Activated T-helper 1 cell treated with Interleukin-2 at 50 U/mL for 16 hours (primary cell): ENCODE data around the gene C22orf23.
"Not testable (repeated sequence)": the region's sequence is repeated elsewhere in the genome, so short reads cannot be mapped to it uniquely, and the experiment has no call there.

Experiments used
- DNase-seq: peaks from one replicate; pipeline ENCODE4 v3.0.0-alpha.2; 2020; ENCODE audit warnings: low read depth

Gene C22orf23

DNA sequence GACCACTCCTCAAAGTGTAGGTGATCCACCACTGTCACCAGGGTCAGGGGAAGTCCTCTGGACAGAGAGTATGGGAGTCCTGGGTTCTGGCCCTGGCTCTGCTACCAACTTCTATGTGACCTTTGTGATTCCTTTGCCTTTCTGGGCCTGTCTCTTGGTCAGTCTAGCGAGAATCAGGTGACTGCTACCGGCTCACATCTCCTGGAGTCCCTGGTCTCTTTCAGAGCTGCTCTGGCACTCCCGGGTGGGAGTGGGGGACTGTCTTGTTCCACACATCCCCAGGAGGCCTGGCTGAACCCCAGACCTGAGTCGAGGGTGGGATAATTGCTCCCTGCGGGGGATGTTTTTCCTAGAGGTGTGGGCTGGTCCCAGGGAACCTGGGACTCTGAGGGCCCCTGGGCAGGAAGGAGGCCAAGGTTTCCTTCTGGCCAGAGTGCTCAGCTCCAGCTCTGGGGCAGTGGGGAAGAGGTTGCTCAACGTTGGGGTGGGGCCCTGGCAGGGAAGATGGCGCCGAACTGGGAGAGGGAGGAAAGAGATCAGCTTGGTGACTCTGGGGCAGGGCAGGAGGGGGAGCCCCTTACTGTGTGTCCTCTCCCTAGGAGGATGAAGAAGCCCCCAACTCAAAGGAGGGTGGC is 28.9 kb upstream of the C22orf23 start:
- no peak for DNase-seq

DNA sequence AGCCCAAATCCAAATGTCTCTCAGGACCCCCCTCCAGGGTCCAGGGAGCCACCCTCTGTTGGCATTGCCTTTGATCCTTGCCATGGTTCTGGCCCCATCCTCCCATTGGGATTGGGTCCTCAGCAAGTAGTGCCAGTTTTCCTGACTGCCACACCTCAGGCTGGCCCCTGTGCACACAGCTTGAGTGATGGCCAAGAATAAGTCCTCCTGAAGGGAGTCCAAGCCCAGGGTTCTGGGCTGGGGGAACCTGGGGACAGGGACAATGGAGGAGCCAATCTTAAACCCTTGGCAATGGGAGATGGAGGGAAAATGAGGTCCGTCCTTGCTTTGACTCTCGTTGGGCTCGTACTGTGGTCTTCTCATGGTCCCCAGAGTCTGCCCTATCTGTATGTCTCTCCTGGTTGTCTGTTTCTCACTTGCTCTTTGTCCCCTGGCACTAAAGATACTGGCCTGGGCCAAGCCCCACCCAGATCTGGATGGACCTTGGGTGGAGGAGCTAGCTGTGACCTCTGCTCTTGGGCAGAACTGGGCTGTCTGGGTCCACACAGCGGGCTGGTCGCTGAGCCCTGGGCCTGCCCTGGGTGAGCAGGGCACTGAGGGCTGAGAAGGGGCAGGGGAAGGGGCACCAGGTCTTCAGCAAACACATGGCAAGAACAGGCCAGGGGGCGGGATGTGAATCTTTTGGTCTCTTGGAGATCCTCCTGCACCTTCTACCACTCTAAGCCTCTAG is 28.0 kb upstream of the C22orf23 start:
- no peak for DNase-seq

DNA sequence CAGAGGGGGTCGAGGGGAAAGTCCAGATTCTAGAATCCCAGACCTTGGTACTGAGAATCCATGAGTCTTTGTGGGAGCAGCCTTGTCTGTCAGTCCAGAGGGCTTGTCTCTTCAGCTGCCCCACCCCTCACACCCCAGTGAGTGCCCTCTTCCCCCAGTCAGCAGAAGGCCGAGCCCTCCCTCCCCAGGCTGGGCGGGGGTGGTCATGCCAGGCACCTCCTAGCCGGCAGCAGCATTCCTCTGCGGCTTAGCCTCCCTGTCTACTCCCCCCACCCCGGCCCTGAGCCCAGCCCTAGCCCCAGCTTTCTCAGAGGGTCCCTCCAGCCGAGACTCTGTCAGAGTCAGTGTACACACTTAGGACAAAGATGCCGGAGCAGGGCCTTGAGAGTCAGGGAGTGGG is 26.4 kb upstream of the C22orf23 start:
- DNase-seq, result no peak

DNA sequence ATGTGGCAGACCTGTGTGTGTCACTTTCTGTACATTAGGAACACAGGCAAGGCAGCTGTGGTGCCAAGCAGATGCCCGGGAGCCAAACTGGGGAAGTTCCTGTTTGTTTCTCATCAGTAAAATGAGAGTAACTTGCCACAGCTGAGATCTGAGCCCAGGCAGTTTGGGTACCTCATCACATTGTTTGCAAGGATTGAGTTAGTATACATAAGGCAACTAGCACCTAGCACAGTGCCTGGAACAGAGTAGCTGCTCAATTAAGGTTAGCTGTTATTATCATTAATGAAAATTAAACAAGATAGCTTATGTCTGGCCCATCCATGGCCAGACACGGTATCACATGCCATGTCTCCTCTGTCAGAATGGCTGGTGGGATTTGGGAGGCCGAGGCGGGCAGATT is 23.1 kb upstream of the C22orf23 start:
- DNase-seq, result no peak

DNA sequence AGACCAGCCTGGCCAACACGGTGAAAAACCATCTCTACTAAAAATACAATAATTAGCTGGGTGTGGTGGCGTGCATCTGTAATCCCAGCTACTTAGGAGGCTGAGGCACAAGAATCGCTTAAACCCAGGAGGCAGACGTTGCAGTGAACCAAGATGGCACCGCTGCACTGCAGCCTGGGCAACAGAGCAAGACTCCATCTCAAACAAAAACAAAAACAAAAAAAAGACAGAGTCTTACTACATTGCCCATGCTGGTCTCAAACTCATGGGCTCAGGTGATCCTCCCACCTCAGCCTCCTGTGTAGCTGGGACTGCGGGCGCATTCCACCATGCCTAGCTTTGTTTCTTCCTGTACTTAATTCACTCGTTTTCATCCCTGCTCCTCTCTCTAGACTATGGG is 22.6 kb upstream of the C22orf23 start:
- DNase-seq, result not testable (repeated sequence)

DNA sequence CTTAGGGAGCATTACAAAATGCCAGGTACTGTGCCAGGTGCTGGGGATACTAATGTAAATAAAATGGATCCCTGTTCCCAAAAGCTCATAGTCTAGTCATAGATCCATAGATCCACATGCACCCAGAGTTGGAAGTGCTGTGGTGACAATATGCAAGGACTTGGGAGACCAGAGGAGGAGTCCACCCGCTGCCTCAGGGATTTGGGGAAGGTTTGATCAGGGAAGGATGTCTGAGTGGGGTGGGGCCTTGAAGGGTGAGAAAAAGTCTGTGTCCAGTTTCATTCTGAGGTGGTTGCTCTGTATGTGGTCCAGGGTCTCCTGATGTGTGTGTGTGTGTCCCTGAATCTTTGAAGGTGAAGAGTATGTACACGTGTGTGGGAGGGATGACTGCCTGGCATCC is 21.8 kb upstream of the C22orf23 start:
- no peak for DNase-seq

DNA sequence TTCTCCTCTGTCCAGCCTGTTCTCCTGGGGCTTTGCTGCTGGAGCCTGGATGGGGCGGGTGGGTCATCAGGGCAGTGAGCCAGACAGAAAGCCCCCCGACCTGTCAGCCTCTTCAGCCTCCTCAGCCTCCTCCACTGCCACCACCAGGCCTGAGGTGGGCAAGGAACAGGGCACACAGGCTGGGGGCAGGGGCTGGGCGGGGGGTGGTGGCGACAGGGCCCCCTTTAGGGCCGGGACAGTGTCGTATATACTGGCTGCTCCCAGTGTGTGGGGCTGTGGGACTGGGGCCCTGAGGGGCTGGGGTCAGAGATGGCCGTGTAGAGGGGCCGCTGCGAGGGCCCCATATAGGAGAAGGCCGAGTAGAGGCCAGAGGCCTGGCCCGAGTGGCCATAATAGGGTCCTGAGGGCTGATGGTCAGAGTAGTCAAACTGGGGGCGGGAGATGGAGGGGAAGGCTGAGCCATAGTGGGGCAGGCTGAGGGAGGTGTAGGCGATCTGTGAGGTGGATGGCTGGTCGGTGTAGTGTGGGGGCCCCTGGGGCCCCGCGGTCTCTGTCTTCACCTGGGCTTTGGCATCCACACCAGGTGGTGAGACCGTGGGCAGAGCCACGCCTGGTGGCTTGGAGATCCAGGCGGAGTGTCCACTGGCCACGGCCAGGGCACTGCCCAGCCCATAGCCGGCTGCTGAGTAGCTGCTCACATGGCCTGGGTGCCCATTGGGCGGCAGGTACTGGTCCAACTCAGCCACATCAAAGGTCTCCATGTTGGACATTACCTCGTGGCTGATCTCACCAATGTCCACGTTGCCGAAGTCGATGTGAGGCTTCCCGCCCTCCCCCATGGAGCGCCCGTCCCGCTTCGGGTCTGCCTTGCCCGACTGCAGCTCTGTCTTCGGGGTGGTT is 20.1 kb upstream of the C22orf23 start:
- no peak for DNase-seq

DNA sequence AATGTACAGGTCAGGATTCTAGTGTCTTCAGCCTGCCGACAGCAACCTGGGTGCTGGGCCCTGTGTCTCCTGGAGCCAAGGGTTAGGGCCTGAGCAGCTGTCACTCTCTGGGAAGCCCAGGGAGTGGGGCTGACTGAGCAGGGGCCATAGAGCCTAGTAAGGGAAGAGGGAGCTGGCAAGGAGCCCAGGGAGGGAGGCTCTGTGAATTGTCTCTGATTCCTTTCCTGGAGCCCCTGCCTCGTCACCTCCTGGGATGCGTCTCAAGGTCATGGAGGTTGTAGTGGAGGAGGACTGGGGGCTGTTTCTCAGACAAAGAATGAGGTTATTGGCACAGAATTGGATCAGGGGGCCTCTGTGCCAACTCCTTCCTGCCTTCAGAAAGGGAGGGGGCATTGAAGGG is 19.1 kb upstream of the C22orf23 start:
- no peak for DNase-seq

DNA sequence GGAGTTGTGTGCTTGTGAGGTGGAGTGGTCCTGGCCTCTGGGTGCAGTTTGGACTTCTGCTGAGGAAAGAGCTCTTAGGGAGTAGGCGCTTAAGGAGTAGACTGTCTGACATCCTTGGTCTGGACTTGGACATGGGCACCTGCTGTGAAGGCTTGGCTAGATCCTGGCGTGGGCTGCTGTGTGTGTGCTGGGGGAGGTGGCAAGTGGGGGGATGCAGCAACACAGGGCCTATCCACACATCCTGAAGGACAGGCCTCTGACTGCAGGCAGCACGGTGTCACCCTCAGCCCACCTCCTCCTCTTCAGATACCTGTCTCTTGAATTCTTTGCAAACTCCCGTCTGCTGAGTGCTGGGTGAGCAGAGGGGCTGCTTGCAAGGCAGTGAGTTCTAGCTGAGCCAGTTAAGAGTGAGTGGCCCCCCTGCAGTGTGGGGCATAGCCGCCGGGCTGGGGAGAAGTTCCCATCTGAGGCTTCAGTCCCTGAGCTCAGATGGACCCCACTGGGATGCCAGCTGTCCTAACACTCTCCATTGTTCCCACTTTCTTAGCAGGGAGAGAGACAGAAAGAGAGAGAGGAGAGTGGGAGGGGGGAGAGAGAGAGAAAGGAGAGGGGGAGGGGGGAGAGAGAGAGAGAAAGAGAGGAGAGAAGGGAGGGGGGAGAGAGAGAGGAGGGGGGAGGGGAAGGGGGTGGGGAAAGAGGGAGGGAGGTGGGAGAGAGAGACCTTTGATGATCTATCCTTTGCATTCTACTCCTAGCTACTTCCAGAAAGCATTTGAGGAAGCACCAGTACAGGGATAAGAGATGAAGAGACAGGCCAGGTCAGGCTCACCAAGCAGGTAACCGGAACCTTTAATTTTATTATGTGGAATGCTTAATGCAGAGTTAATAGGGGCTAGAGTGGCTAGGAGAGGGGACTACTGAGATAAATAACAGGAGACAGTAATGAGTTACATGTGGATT is 18.4 kb upstream of the C22orf23 start:
- no peak for DNase-seq

DNA sequence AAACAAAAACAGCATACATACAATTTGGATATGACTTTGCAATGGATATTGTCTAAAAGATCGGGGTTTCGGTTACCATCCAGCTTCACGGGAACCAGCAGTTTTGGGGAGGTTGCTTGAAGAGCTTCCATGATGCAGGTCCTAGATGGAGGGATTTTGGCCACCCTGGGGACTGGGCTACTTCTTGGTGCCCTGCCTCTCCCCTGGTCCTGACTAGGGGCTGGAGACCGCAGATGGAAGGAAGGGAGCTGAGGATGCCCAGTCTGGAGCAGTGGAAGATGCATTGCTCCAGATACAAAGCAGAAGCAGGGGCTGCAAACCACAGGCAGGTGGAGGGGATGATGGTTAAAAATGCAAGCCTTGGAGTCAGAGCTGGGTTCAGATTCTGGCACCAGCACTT is 17.5 kb upstream of the C22orf23 start:
- no peak for DNase-seq

DNA sequence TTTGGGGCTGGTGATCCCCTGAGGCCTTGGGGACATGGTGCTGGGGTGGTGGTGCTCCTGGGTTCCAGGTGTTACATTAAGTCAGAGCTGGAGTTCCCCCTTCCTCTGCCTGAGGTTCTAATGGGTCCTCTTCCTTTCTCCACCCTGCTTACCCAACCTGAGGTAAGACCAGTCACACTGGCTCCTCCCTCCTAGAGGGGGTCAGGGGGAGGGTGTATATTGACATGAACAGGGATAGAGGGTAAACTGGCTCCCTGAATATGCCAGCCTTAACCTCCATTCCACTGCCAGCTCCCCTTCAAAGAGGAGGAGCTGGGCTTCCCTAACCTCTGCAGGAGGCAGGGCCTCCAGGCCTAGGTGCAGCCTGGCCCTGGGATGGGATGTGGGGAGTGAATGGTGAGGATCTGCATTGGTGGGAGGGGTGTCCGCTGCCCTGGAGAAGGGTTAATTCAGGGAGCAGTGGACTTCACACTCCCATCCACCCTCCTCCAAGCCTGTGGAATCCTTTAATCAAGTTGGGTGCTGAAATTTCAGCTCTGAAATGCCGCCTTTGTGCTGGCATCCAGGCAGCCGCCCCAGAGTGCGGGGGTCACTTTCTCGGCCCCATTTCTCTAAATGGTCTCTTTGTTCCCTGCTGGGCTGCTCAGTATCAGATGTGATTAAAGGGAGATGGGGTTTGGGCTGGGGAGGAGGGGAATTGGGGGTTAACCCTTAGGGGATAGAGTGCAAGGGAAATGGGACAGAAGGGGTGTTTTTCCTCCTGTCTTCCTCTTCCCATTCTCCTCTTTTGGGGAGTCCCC is 15.3 kb upstream of the C22orf23 start:
- DNase-seq, result no peak

DNA sequence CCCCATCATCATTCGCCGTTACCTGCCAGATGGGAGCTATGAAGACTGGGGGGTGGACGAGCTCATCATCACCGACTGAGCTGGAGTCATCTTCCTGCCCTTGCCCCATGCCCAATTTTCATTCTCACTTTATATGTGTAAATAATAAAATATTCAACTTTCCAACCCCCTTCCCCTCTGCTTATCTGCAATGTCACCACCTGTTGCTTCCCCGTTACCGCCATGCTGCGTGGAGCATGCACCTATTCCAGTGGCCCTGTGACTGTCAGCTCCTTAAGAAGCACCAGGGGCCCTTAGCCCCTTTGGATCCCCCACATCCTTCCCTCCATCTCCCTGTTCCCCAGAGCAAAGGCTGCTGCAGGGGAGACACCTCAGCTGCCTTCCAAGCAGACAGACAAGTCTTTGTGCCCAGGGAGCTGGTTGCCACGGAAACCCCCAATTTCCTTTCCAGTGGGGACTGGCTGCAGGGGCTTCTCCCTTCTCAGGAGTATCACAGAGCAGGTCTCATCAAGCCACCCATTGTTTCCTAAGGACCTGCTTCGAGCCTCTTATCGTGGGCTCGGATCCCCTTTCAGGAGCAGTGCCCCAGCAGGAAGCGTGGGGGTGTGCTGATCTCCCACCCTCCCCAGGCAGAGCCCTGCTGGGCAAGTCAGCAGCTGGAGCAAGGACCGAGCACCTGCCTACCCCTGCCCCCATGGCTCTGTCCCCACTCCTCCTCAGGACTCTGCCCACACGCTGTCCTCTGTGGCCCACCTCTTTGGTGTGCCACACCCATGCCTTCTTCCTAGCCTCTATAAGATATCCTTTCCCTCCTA is 14.4 kb upstream of the C22orf23 start:
- DNase-seq, result no peak

DNA sequence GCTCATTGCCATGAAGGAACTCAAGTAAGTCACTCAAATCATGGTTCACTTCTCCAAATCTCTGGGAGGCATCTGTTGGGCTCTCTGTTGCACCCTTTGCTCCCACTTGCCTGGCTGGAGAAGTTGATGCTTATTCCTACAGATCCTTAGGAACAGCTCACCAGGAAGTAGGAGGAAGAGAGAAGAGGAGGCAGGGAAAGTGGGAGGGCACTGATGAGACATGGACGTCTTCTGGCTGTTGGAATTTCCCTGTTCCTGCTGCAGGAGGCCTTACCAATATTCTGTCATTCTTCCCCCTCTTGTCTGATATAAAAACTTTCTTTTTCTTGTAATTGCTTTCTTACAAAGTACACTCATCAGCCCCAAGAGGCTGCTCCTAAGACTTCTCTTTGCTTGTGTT is 13.7 kb upstream of the C22orf23 start:
- DNase-seq, result no peak

DNA sequence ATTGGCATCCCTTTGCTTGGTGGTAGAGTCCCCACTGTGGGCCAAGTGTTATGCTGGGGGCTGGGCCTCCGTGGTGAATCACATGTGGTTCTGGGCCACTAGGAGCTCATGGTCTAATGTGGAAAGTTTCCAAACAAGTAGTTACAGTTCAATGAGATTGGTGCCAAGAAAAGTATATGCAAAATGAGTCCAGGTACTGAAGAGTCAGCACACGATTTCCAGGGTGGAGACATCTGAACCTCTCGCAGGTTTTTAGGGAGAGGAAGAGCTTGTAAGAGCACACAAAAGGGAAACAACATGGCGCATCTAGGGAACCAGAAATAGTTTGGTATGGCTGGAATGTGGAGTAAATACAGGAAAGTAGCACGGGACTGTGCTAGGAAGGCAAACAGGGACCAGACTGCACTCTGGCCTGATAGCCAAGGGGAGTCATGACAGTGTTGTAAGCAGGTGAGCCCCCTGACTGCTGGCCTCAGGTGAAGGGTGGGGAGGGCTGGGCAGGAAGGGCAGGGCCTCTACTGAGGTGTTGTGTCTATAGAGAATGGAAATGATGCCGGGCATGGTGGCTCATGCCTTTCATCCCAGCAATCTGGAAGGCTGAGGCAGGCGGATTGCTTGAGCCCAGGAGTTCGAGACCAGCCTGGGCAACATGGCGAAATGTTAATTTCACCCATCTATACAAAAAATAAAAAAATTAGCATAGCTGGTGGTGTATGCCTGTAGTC is 12.7 kb upstream of the C22orf23 start:
- DNase-seq, result no peak

DNA sequence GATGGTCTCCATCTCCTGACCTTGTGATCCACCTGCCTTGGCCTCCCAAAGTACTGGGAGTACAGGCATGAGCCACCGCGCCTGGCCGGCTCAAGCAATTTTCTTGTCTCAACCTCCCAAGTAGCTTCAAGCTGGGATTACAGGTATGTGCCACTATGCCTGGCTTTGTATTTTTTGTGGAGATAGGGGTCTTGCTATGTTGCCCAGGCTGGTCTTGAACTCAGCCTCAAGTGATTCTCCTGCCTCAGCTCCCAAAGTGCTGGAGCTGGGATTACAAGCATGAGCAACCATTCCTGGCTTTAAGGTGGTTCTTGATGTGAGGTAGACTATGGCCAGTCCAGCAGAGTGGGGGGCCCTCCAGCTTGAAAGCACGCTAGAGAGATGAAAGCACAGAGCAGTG is 7.7 kb upstream of the C22orf23 start:
- DNase-seq, result no peak

DNA sequence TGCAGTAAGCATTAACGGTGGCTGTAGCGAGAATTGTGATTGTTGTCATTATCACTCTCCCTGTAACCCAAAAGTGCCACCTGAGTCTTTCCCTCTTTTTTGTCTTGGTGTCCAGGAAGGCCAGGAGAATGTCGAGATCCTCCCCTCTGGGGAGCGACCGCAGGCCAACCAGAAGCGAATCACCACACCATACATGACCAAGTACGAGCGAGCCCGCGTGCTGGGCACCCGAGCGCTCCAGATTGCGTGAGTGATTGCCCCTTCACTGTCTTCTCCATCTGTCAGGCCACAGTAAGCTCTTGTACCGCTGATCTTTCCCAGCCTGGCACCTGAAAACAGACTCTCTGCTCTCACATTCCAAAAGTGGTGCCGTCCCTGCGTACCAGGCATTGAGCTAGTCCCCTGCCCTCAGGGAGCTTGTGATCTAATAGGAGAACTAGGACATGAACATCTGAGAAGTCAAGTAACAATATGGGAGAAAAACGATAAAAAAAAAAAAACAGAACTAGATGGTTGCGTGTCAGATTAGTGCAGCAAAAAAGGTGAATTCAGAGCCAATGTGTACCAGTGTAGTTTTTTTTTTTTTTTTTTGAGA is 5.9 kb upstream of the C22orf23 start:
- DNase-seq, result no peak

DNA sequence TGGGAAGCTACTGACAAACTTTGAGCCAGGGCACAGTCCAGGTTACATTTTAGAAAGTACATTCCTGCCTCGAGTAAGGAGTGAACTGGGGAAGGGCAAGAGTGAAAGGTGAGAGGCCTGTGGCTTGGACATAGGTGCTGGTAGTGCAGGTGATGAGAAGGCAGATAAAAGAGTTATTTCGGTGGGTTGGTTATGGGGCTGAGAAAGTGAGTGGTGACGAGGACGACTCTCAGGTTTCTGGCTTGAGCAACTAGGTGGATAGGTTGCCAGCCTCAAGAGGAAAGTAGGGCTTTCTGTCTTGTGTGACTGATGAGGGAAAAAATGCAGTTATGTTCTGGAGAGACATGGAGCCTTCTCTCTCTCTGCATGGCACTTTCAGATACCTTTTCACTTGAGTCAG is 3.8 kb upstream of the C22orf23 start:
- no peak for DNase-seq

DNA sequence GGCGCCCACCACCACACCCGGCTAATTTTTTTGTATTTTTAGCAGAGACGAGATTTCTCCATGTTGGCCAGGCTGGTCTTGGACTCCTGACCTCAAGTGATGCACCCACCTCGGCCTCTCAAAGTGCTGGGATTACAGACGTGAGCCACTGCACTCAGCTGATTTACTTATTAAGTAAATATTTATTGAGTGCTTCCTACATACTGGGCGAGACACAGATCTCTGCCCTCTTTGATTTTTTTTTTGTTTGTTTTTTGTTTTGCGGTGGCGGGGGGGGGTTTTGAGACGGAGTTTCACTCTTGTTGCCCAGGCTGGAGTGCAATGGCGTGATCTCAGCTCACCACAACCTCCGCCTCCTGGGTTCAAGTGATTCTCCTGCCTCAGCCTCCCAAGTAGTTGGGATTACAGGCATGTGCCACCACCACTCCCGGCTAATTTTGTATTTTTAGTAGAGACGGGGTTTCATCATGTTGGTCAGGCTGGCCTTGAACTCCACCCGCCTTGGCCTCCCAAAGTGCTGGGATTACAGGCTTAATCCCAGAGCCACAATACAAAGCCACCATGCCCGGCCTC is 2.5 kb upstream of the C22orf23 start:
- DNase-seq, result not testable (repeated sequence)

DNA sequence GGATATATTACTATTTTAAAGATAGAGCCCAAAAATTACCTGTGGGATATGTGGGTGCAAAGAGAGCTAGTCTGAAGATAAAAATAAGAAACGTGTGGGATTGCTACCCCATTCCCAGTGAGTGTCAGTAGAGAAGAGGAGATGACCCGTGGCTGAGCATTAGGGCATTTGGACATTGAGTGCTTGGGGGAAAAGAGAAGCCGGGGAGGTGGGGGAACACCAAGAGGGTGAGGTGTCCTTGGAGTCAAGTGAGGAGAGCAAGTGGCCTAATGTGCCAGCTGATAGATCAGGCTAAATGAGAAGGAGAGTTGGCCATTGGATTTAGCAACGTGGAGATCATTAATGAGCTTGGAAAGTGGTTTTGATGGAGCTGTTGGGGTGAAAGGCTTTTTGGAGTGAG is 1.3 kb upstream of the C22orf23 start:
- DNase-seq, result no peak
